HepG2 (cell line): ENCODE measurements around the gene KIF24. TPM values are rescaled to one million over a fixed set of nuclear protein-coding genes. Genes with fewer than 3 reads are reported as not detected.

Experiments used
- AGO2 ChIP-seq: fragments of 200-400 bp; formaldehyde crosslinking; optimal IDR thresholded peaks from 2 replicates; pipeline ENCODE3; 2017; ENCODE audit warnings: mild to moderate bottlenecking, low read depth, low read length, moderate library complexity
- ATF7 ChIP-seq, 2 experiments: fragments of 450-650 bp in 1 of 2; sonication (generic) in 1 of 2; formaldehyde crosslinking in 1 of 2; IDR thresholded peaks; 2 replicates each; pipeline versions ENCODE4 v1.4.0 to v1.6.1; 2016 to 2020; ENCODE audit warnings: antibody characterized with exemption in 1 of 2, mild to moderate bottlenecking in 1 of 2, missing genetic modification reagents in 1 of 2
- GATAD1 ChIP-seq: IDR thresholded peaks from 2 replicates; pipeline ENCODE4 v1.6.1; 2016; ENCODE audit warnings: missing genetic modification reagents, missing compliant biosample characterization
- HCFC1 ChIP-seq: fragments of 150-350 bp; IDR thresholded peaks from 2 replicates; pipeline ENCODE4 v1.6.1; 2014; ENCODE audit warnings: low read depth, low read length
- HIVEP1 ChIP-seq: sonication (generic); formaldehyde crosslinking; IDR thresholded peaks from 2 replicates; pipeline ENCODE4 v1.4.0; 2020; ENCODE audit warnings: mild to moderate bottlenecking, missing genetic modification reagents
- IRF2 ChIP-seq: IDR thresholded peaks from 2 replicates; pipeline ENCODE4 v1.6.1; 2018; ENCODE audit warnings: missing genetic modification reagents, missing compliant biosample characterization
- JUN ChIP-seq: sonication (generic); formaldehyde crosslinking; IDR thresholded peaks from 2 replicates; pipeline ENCODE4 v1.4.0; 2020; ENCODE audit warnings: mild to moderate bottlenecking, missing genetic modification reagents
- KAT8 ChIP-seq: IDR thresholded peaks from 2 replicates; pipeline ENCODE4 v1.6.1; 2016; ENCODE audit warnings: missing genetic modification reagents, missing compliant biosample characterization
- KLF13 ChIP-seq: sonication (generic); formaldehyde crosslinking; IDR thresholded peaks from 2 replicates; pipeline ENCODE4 v1.4.0; 2020; ENCODE audit warnings: mild to moderate bottlenecking, missing genetic modification reagents
- MED13 ChIP-seq: sonication (generic); formaldehyde crosslinking; IDR thresholded peaks from 2 replicates; pipeline ENCODE4 v1.5.0; 2020; ENCODE audit warnings: missing genetic modification reagents
- PHF20 ChIP-seq: sonication (generic); formaldehyde crosslinking; IDR thresholded peaks from 2 replicates; pipeline ENCODE4 v1.5.0; 2020; ENCODE audit warnings: mild to moderate bottlenecking, missing genetic modification reagents
- SNAI1 ChIP-seq: sonication (generic); formaldehyde crosslinking; IDR thresholded peaks from 2 replicates; pipeline ENCODE4 v1.5.0; 2020; ENCODE audit warnings: mild to moderate bottlenecking, missing genetic modification reagents, borderline replicate concordance
- SOX13 ChIP-seq, 3 experiments: fragments of 450-650 bp in 1 of 3; sonication (generic) in 1 of 3; formaldehyde crosslinking in 1 of 3; IDR thresholded peaks in 2 of 3; conservative IDR thresholded peaks in 1 of 3; 2 replicates each; pipeline versions ENCODE4 v1.5.0 to v1.6.1; 2016 to 2020; ENCODE audit warnings: antibody characterized with exemption in 1 of 3, mild to moderate bottlenecking in 1 of 3, missing compliant biosample characterization in 1 of 3, missing genetic modification reagents in 1 of 3, moderate library complexity in 1 of 3
- TCF7 ChIP-seq: sonication (generic); IDR thresholded peaks from 2 replicates; pipeline ENCODE4 v1.6.1; 2016; ENCODE audit warnings: antibody characterized with exemption, low read depth
- TGIF2 ChIP-seq: IDR thresholded peaks from 2 replicates; pipeline ENCODE4 v1.6.1; 2016; ENCODE audit warnings: control low read depth, missing compliant biosample characterization
- THAP11 ChIP-seq: IDR thresholded peaks from 2 replicates; pipeline ENCODE4 v1.6.1; 2016; ENCODE audit warnings: missing biosample characterization, missing genetic modification reagents
- TOPORS ChIP-seq: sonication (generic); formaldehyde crosslinking; IDR thresholded peaks from 2 replicates; pipeline ENCODE4 v1.8.0; 2023; ENCODE audit warnings: mild to moderate bottlenecking, missing genetic modification reagents
- TSC22D2 ChIP-seq: sonication (generic); formaldehyde crosslinking; IDR thresholded peaks from 2 replicates; pipeline ENCODE4 v1.5.1; 2020; ENCODE audit warnings: missing genetic modification reagents, mild to moderate bottlenecking, borderline replicate concordance
- YY1 ChIP-seq: IDR thresholded peaks from 2 replicates; pipeline ENCODE4 v1.6.1; 2011; ENCODE audit warnings: low read length, low read depth, moderate library complexity, mild to moderate bottlenecking; ENCODE audit not compliant: insufficient read depth, insufficient replicate concordance
- ZFP41 ChIP-seq: sonication (generic); formaldehyde crosslinking; IDR thresholded peaks from 2 replicates; pipeline ENCODE4 v1.4.0; 2020; ENCODE audit warnings: mild to moderate bottlenecking, missing genetic modification reagents, borderline replicate concordance
- ZKSCAN8 ChIP-seq: IDR thresholded peaks from 2 replicates; pipeline ENCODE4 v1.6.1; 2016; ENCODE audit warnings: borderline replicate concordance, missing genetic modification reagents, missing compliant biosample characterization
- ZNF101 ChIP-seq: sonication (generic); formaldehyde crosslinking; IDR thresholded peaks from 2 replicates; pipeline ENCODE4 v1.4.0; 2020; ENCODE audit warnings: mild to moderate bottlenecking, low read depth, missing genetic modification reagents, borderline replicate concordance
- ZNF12 ChIP-seq: sonication (generic); formaldehyde crosslinking; IDR thresholded peaks from 2 replicates; pipeline ENCODE4 v1.5.0; 2020; ENCODE audit warnings: missing genetic modification reagents
- ZNF160 ChIP-seq: sonication (generic); formaldehyde crosslinking; IDR thresholded peaks from 2 replicates; pipeline ENCODE4 v1.8.0; 2022; ENCODE audit warnings: mild to moderate bottlenecking, inconsistent platforms, missing genetic modification reagents
- ZNF350 ChIP-seq: sonication (generic); formaldehyde crosslinking; IDR thresholded peaks from 2 replicates; pipeline ENCODE4 v1.4.0; 2020; ENCODE audit warnings: mild to moderate bottlenecking, low read depth, missing genetic modification reagents, borderline replicate concordance
- ZNF460 ChIP-seq: sonication (generic); formaldehyde crosslinking; IDR thresholded peaks from 2 replicates; pipeline ENCODE4 v1.5.1; 2020; ENCODE audit warnings: missing genetic modification reagents, mild to moderate bottlenecking, borderline replicate concordance
- ZNF678 ChIP-seq: sonication (generic); formaldehyde crosslinking; IDR thresholded peaks from 2 replicates; pipeline ENCODE4 v1.4.0; 2020; ENCODE audit warnings: mild to moderate bottlenecking, missing genetic modification reagents
- ZNF746 ChIP-seq: sonication (generic); formaldehyde crosslinking; IDR thresholded peaks from 2 replicates; pipeline ENCODE4 v1.8.0; 2022; ENCODE audit warnings: mild to moderate bottlenecking, missing genetic modification reagents
- ZNF775 ChIP-seq: sonication (generic); formaldehyde crosslinking; IDR thresholded peaks from 2 replicates; pipeline ENCODE4 v1.4.0; 2020; ENCODE audit warnings: missing genetic modification reagents, mild to moderate bottlenecking, moderate library complexity, borderline replicate concordance
- polyA plus RNA-seq, 8 experiments: library from polyadenylated mRNA; depleted of rRNA in 3 of 8; stranded (reverse) in 7 of 8; unstranded in 1 of 8; fragments of >200 nt; fragmentation: Illumina TruSeq in 4 of 8; extraction: Trizol in 4 of 8; gene quantifications; 2 replicates each; pipeline versions ENCODE4 v1.2.1 to v1.2.3, GENCODE V29; 2011 to 2016; ENCODE audit warnings: low read depth in 4 of 8, missing spikeins in 1 of 8, mixed read lengths in 1 of 8; ENCODE audit not compliant: insufficient read depth in 1 of 8
- total RNA-seq, 5 experiments: library from RNA; depleted of rRNA; stranded (reverse); fragments of >200 nt; fragmentation: Illumina TruSeq; extraction: Trizol; gene quantifications; 2 replicates each; pipeline ENCODE4 v1.2.3, GENCODE V29; 2016; ENCODE audit warnings: low read depth in 1 of 5
- TF ChIP-seq, protein P1 (sequence below): IDR thresholded peaks from 2 replicates; pipeline ENCODE4 v1.6.1; 2012; ENCODE audit warnings: low read depth, low read length, improper control_type of control experiment

KIF24 gene
- total and polyA plus RNA-seq, 2 of the 13 experiments (the other 11 are each of a cell fraction or from before 2014, with no cell fraction given) = 1.1 to 3.0 TPM

DNA sequence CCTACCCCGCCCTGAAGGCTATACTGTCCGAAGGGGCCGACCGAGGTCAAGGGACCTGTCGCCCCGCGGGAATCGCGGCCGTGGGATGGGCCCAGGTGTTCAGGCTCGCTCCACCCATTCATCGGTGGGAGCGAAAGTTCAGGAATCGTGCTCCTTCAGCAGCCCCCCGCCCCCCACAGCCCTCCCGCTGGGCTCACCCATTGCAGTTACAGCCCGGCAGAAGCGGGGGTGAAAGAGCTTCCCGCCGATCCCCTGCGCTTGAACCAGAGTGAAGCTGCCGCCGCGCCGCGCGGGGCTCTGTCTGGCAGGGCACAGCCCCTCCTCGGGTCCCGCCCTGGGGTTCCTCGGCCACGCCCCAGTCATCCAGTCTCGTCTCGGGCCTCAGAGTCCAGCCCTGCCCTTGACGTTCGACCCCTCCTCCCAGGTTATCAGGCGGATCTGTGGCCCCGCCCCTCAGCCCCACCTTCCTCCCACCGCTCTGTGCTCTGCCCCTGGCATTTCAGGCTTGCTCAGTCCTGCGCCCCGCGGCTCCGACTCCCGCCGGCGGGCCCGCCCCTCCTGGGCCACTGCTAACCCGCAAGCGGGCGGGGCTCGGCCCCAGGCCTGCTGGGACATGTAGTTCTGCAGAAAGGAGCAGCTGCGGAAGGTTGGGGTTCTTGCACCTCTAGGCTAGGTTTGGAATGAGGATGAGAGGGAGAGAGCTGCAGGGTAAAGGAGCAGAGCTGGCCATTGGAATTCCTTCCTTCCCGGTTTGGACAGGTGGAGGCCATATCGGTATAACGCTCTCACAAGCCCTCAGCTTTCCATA, 47.7 kb upstream of the KIF24 start, which contains the start of gene MYORG (continued):
- TF ChIP-seq MED13 (CRISPR knock-in tag) (0 out of 2 replicates have a peak, but pooled peaks have one; percentile 7), ZNF678 (CRISPR knock-in tag) (0 out of 2 replicates have a peak, but pooled peaks have one; percentile 42), KAT8 (CRISPR knock-in tag) (peak; percentile 66), ZNF12 (CRISPR knock-in tag) (no peak), TCF7 (no peak), ZNF460 (CRISPR knock-in tag) (no peak), ZNF160 (CRISPR knock-in tag) (0 out of 2 replicates have a peak, but pooled peaks have one; percentile 58), TOPORS (CRISPR knock-in tag) (0 out of 2 replicates have a peak, but pooled peaks have one; percentile 35), TGIF2 (CRISPR knock-in tag) (peak; percentile 92), GATAD1 (CRISPR knock-in tag) (no peak), ZNF746 (CRISPR knock-in tag) (no peak), HIVEP1 (CRISPR knock-in tag) (0 out of 2 replicates have a peak, but pooled peaks have one; percentile 42), ZNF350 (CRISPR knock-in tag) (peak; percentile 75; the same call in 1 of the 2 replicates), ZNF101 (CRISPR knock-in tag) (no peak), JUN (CRISPR knock-in tag) (0 out of 2 replicates have a peak, but pooled peaks have one; percentile 17), PHF20 (CRISPR knock-in tag) (peak; percentile 57; the same call in 1 of the 2 replicates), ATF7 (IDR thresholded peaks at IDR 0.05) (no peak), ATF7 (CRISPR knock-in tag; IDR thresholded peaks at IDR 0.05) (no peak), ZFP41 (CRISPR knock-in tag) (no peak), IRF2 (CRISPR knock-in tag) (peak; percentile 90), SNAI1 (peak; percentile 96; the same call in 1 of the 2 replicates), TSC22D2 (CRISPR knock-in tag) (no peak), THAP11 (CRISPR knock-in tag) (peak; percentile 99), SOX13 (IDR thresholded peaks at IDR 0.05) (no peak), SOX13 (CRISPR knock-in tag; conservative IDR thresholded peaks at IDR 0.05 in 1 of 2, IDR thresholded peaks at IDR 0.05 in 1 of 2) (peak in 1 of 2 experiments; percentile 54; a peak in 2 of 4 replicates), YY1 (peak; percentile 32), ZNF775 (CRISPR knock-in tag) (no peak), ZKSCAN8 (CRISPR knock-in tag) (no peak), AGO2 (peak; percentile 82), KLF13 (CRISPR knock-in tag) (no peak; the same call in 1 of the 2 replicates), HCFC1 (peak; percentile 90)
- TF ChIP-seq, protein P1, sequence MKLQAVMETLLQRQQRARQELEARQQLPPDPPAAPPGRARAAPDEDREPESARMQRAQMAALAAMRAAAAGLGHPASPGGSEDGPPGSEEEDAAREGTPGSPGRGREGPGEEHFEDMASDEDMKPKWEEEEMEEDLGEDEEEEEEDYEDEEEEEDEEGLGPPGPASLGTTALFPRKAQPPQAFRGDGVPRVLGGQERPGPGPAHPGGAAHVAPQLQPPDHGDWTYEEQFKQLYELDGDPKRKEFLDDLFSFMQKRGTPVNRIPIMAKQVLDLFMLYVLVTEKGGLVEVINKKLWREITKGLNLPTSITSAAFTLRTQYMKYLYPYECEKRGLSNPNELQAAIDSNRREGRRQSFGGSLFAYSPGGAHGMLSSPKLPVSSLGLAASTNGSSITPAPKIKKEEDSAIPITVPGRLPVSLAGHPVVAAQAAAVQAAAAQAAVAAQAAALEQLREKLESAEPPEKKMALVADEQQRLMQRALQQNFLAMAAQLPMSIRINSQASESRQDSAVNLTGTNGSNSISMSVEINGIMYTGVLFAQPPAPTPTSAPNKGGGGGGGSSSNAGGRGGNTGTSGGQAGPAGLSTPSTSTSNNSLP = no peak
